K562 (cell line): ENCODE results near the gene FBXO46. TPM values are rescaled to one million over a fixed set of nuclear protein-coding genes. Genes with fewer than 3 reads are reported as not detected.

Experiments
- ATAC-seq: fragments of 200-7000 bp; cut with Tn5 transposase; 3 replicates; pipeline ENCODE4 v1.9.1; 2020; ENCODE audit warnings: moderate library complexity
- BruUV-seq: library from RNA; stranded (reverse); fragments of 400-500 nt; replicated peaks from 2 replicates; lab custom pipeline; 2021; lab: Mats Ljungman, UMichigan
- CTCF ChIA-PET: fragments of 300-600 bp; formaldehyde crosslinking; extraction: SDS; loops from one replicate; lab custom pipeline; 2021; ENCODE audit warnings: low intra/inter-chr PET ratio; lab: Yijun Ruan, JAX
- POLR2A ChIA-PET: fragments of 300-600, 350-650 bp; sonication (Branson Sonifier 250); formaldehyde crosslinking; extraction: SDS; loops from one replicate; lab custom pipeline; 2021; ENCODE audit warnings: antibody characterized with exemption, inconsistent platforms; lab: Yijun Ruan, JAX
- DNase-seq, 4 experiments: peaks; one replicate each; pipeline versions ENCODE4 v3.0.0 to v3.0.0-alpha.2; 2011 to 2018; ENCODE audit warnings: low spot score in 3 of 4, mixed read lengths in 3 of 4; ENCODE audit errors: extremely low read depth in 1 of 4
- FAIRE-seq: peaks from 2 replicates; lab custom pipeline; 2011; peaks lifted over from hg19 to GRCh38; lab: Jason Lieb, UNC
- H2AFZ ChIP-seq: 2 replicates; pipeline ENCODE4 v1.6.0; 2011; ENCODE audit warnings: low read depth, low read length, control low read depth, inconsistent platforms
- H3K27ac ChIP-seq: fragments of 200-600 bp; 3 replicates; pipeline ENCODE4 v1.8.0; 2011; ENCODE audit warnings: low read depth, mild to moderate bottlenecking, control low read depth, inconsistent platforms, low read length, moderate library complexity, mixed read lengths; ENCODE audit errors: extremely low read depth
- H3K27me3 ChIP-seq, 2 experiments: fragments of 300-600 bp in 1 of 2; 2 replicates in 1 of 2; 3 replicates in 1 of 2; pipeline versions ENCODE4 v1.6.0 to v1.8.0; 2011; ENCODE audit warnings: inconsistent platforms in 2 of 2, low read length in 2 of 2, mild to moderate bottlenecking in 1 of 2, mixed read lengths in 1 of 2, moderate library complexity in 1 of 2; ENCODE audit not compliant: control insufficient read depth in 2 of 2, insufficient read depth in 2 of 2
- H3K36me3 ChIP-seq: fragments of 300-600 bp; 3 replicates; pipeline ENCODE4 v1.8.0; 2011; ENCODE audit warnings: mild to moderate bottlenecking, low read length, inconsistent platforms; ENCODE audit not compliant: control insufficient read depth, insufficient read depth
- H3K4me1 ChIP-seq, 2 experiments: fragments of 200-600 bp in 1 of 2; replicated peaks in 1 of 2; 2 replicates in 1 of 2; 3 replicates in 1 of 2; pipeline versions ENCODE4 v1.5.1 to v1.8.0; 2011; ENCODE audit warnings: inconsistent platforms in 2 of 2, low read length in 2 of 2, mild to moderate bottlenecking in 1 of 2, mixed read lengths in 1 of 2, moderate library complexity in 1 of 2; ENCODE audit not compliant: control insufficient read depth in 2 of 2, insufficient read depth in 2 of 2
- H3K4me2 ChIP-seq: 2 replicates; pipeline ENCODE4 v1.6.1; 2011; ENCODE audit warnings: low read length, control low read depth, inconsistent platforms, mixed read lengths; ENCODE audit not compliant: insufficient read depth
- H3K4me3 ChIP-seq: fragments of 200-600 bp; sonication (generic), shearing (Covaris generic); 2 replicates; pipeline ENCODE4 v1.5.1; 2016; ENCODE audit warnings: control low read depth, inconsistent platforms
- H3K79me2 ChIP-seq: fragments of 200-600 bp; 3 replicates; pipeline ENCODE4 v1.8.0; 2011; ENCODE audit warnings: low read length, inconsistent platforms; ENCODE audit not compliant: control insufficient read depth, insufficient read depth
- H3K9ac ChIP-seq, 2 experiments: 2 replicates each; pipeline versions ENCODE4 v1.6.0 to v1.6.1; 2011; ENCODE audit warnings: low read depth in 2 of 2, low read length in 2 of 2, control low read depth in 1 of 2, inconsistent platforms in 1 of 2, mild to moderate bottlenecking in 1 of 2, mixed read lengths in 1 of 2; ENCODE audit not compliant: insufficient read depth in 1 of 2
- H3K9me1 ChIP-seq: one replicate; pipeline ENCODE4 v1.6.0; 2011; ENCODE audit warnings: inconsistent platforms, mild to moderate bottlenecking, low read length, moderate library complexity; ENCODE audit not compliant: control insufficient read depth, insufficient read depth
- H3K9me3 ChIP-seq: replicated peaks from 2 replicates; pipeline ENCODE4 v1.5.1; 2011; ENCODE audit warnings: low read depth, low read length, inconsistent platforms; ENCODE audit not compliant: control insufficient read depth, insufficient read depth
- H4K20me1 ChIP-seq: replicated peaks from 2 replicates; pipeline ENCODE4 v1.6.1; 2011; ENCODE audit warnings: low read length, inconsistent platforms, mixed read lengths; ENCODE audit not compliant: control insufficient read depth, insufficient read depth
- CTCF ChIP-seq, 3 experiments: IDR thresholded peaks in 2 of 3; conservative IDR thresholded peaks in 1 of 3; 2 replicates each; pipeline ENCODE4 v1.5.1; 2011 to 2012; ENCODE audit warnings: low read length in 3 of 3, mild to moderate bottlenecking in 3 of 3, control low read depth in 2 of 3, improper control_type of control experiment in 1 of 3, inconsistent platforms in 1 of 3, low read depth in 1 of 3, mixed read lengths in 1 of 3, moderate library complexity in 1 of 3; ENCODE audit not compliant: insufficient read depth in 2 of 3
- EWSR1 ChIP-seq: fragments of 450-650 bp; IDR thresholded peaks from 2 replicates; pipeline ENCODE4 v1.6.1; 2018; ENCODE audit warnings: borderline replicate concordance, mild to moderate bottlenecking, low read depth, moderate library complexity; ENCODE audit not compliant: partially characterized antibody
- FOXJ3 ChIP-seq: sonication (generic); formaldehyde crosslinking; IDR thresholded peaks from 2 replicates; pipeline ENCODE4 v1.4.0; 2020; ENCODE audit warnings: mild to moderate bottlenecking, missing genetic modification reagents
- JUND ChIP-seq, 2 experiments: IDR thresholded peaks; 2 replicates in 1 of 2; 3 replicates in 1 of 2; pipeline ENCODE4 v1.6.1; 2011; ENCODE audit warnings: borderline replicate concordance in 2 of 2, low read depth in 2 of 2, low read length in 2 of 2, improper control_type of control experiment in 1 of 2, missing biosample characterization in 1 of 2, missing genetic modification characterization in 1 of 2, missing genetic modification reagents in 1 of 2
- KDM5B ChIP-seq: fragments of 200-600 bp; sonication (generic); IDR thresholded peaks from 2 replicates; pipeline ENCODE4 v1.6.1; 2012; ENCODE audit warnings: low read depth, mild to moderate bottlenecking, moderate library complexity, low read length, control low read depth, inconsistent platforms; ENCODE audit not compliant: insufficient replicate concordance
- KLF6 ChIP-seq: fragments of 250-450 bp; sonication (Bioruptor Pico); IDR thresholded peaks from 2 replicates; pipeline ENCODE4 v1.4.0; 2020; ENCODE audit warnings: mild to moderate bottlenecking, moderate library complexity, borderline replicate concordance
- RBM39 ChIP-seq: fragments of 200-400 bp; formaldehyde crosslinking; optimal IDR thresholded peaks from 2 replicates; pipeline ENCODE3; 2018; ENCODE audit warnings: low read depth, low read length
- SRSF9 ChIP-seq: fragments of 200-400 bp; formaldehyde crosslinking; IDR thresholded peaks from 2 replicates; pipeline ENCODE4 v1.6.1; 2017; ENCODE audit warnings: low read depth, low read length, borderline replicate concordance
- ZNF140 ChIP-seq: fragments of 250-450 bp; sonication (Bioruptor Pico); IDR thresholded peaks from 2 replicates; pipeline ENCODE4 v1.8.0; 2021; ENCODE audit warnings: moderate library complexity, mild to moderate bottlenecking, inconsistent platforms
- ZNF75A ChIP-seq: fragments of 450-650 bp; formaldehyde crosslinking; IDR thresholded peaks from 2 replicates; pipeline ENCODE4 v1.4.0; 2020; ENCODE audit warnings: mild to moderate bottlenecking
- WGBS: fragments of 100-300 bp; shearing (Covaris generic); methylation state at CpG from one replicate; pipeline ENCODE4 v1.1.6; 2016; ENCODE audit warnings: low coverage, mixed read lengths; ENCODE audit not compliant: insufficient coverage; ENCODE audit errors: missing lambda C conversion rate; 5-methylcytosine and 5-hydroxymethylcytosine counted together
- in situ Hi-C: fragments of 300-500 bp; cut with MboI; formaldehyde crosslinking; loops from 4 replicates; pipeline ENCODE4 v1.15.0; 2018; ENCODE audit warnings: inconsistent platforms, mixed read lengths
- intact Hi-C: fragments of 100-400 bp; cut with micrococcal nuclease; formaldehyde crosslinking; loops from 2 replicates; pipeline ENCODE4 v1.14.2; 2022
- polyA plus RNA-seq, 8 experiments: library from polyadenylated mRNA; depleted of rRNA in 4 of 8; stranded (reverse) in 5 of 8; unstranded in 3 of 8; fragments of >200 nt; fragmentation: Nextera tagmentation in 2 of 8; fragmentation: Illumina TruSeq in 1 of 8; extraction: Ambion mirVana in 2 of 8; extraction: Trizol in 1 of 8; gene quantifications; 2 replicates each; pipeline versions ENCODE4 v1.2.1 to v1.2.3, GENCODE V29; 2011 to 2014; ENCODE audit warnings: inconsistent platforms in 1 of 8, missing spikeins in 1 of 8
- total RNA-seq, 7 experiments: library from RNA; depleted of rRNA in 6 of 7; stranded (reverse); fragments of >200 nt in 6 of 7; fragmentation: Illumina TruSeq in 2 of 7; extraction: Trizol in 2 of 7; gene quantifications; 2 replicates each; pipeline versions ENCODE4 v1.2.1 to v1.2.3, GENCODE V29; 2011 to 2021; ENCODE audit warnings: low replicate concordance in 1 of 7

The FBXO46 gene
- total and polyA plus RNA-seq, 9 of the 15 experiments (the other 6 are each of a cell fraction or from before 2014, with no cell fraction given) = 1.5 to 36.1 (median 7.3) TPM

- TF ChIP-seq SRSF9 (no peak), RBM39 (no peak), ZNF75A (CRISPR knock-in tag) (no peak), KDM5B (no peak), JUND (IDR thresholded peaks at IDR 0.05; ENCODE audit: borderline replicate concordance, low read depth, low read length) (no peak), JUND (tag; IDR thresholded peaks at IDR 0.05; ENCODE audit: borderline replicate concordance, low read depth, low read length) (no peak), FOXJ3 (CRISPR knock-in tag) (no peak), EWSR1 (no peak)
- TF ChIP-seq, all 486 proteins: peak for 0
Observed at GRCh38 chr19:45754323-45754722, 23.6 kb upstream of the FBXO46 start (continued).

GRCh38 chr19:45753548-45753947 lies 22.9 kb upstream of the FBXO46 start:
- CTCF ChIA-PET = no interaction called here

More at GRCh38 chr19:45753548-45753947, 22.9 kb upstream of the FBXO46 start:
- no TSS peak for BruUV-seq
- no peaks in the 10 kb centered on the region for H3K27me3 ChIP-seq
- no peak overlapping the region for H3K4me2 ChIP-seq
- 43% methylated on average over 6 of the region's 6 CpGs for WGBS
- H3K27ac ChIP-seq = no peak overlapping the region
- no peaks in the 10 kb centered on the region for H3K79me2 ChIP-seq
- no peak for TF ChIP-seq ZNF140 (CRISPR knock-in tag)
- no peak for TF ChIP-seq KLF6
- TF ChIP-seq CTCF (IDR thresholded peaks at IDR 0.05 in 2 of 3, conservative IDR thresholded peaks at IDR 0.05 in 1 of 3; ENCODE audit: insufficient read depth in 2 of 3, low read depth in 1 of 3, low read length in 3 of 3) = peak in 2 of 3 experiments; percentile 31 to 43; a peak in 5 of 6 replicates
- no peaks in the 10 kb centered on the region for H3K9me3 ChIP-seq
- ATAC-seq (peak; percentile 80), DNase-seq (peak in 2 of 4 experiments; percentile 43 to 44), FAIRE-seq (no peak)
- no peak overlapping the region for H3K9ac ChIP-seq
- no peak overlapping the region for H3K4me3 ChIP-seq
- in situ Hi-C loops (no loop called here), intact Hi-C loops (no loop called here)
- no peaks in the 10 kb centered on the region for H4K20me1 ChIP-seq
- H2AFZ ChIP-seq = no peak overlapping the region
- H3K9me1 ChIP-seq = no peaks in the 10 kb centered on the region
- POLR2A ChIA-PET = interaction anchor here (0.6 to 1.1 kb wide), 2 partner anchors 23 to 38 kb away, joined by 3 read pairs; partner anchors contain the start of gene FBXO46
- no peaks in the 10 kb centered on the region; a peak in 1 of 5 replicates for H3K4me1 ChIP-seq
- no peaks in the 10 kb centered on the region for H3K36me3 ChIP-seq
